Sigmoid colon (tissue), 4 donors: ENCODE results near the gene CAPN13.

Experiments
- CTCF ChIP-seq, 4 experiments: fragments of 450-650 bp in 3 of 4; fragments of 200-600 bp in 1 of 4; IDR thresholded peaks; one replicate each; pipeline ENCODE4 v1.5.1; 2016 to 2019; ENCODE audit warnings: antibody characterized with exemption in 4 of 4, mild to moderate bottlenecking in 3 of 4, moderate library complexity in 2 of 4
- EP300 ChIP-seq, 4 donors: sonication (generic); formaldehyde crosslinking; IDR thresholded peaks; one replicate each; pipeline ENCODE4 v1.6.1; 2017; ENCODE audit warnings: antibody characterized with exemption in 4 of 4
- POLR2A ChIP-seq, 2 donors: fragments of 450-650 bp; IDR thresholded peaks; one replicate each; pipeline ENCODE4 v1.6.1; 2016; ENCODE audit warnings: antibody characterized with exemption in 2 of 2, mild to moderate bottlenecking in 2 of 2, moderate library complexity in 2 of 2
- POLR2AphosphoS5 ChIP-seq, 4 donors: sonication (generic); formaldehyde crosslinking; IDR thresholded peaks; one replicate each; pipeline ENCODE4 v1.6.1; 2017; ENCODE audit warnings: antibody characterized with exemption in 4 of 4

- no peak for TF ChIP-seq CTCF (IDR thresholded peaks at IDR 0.05)
- no peak for TF ChIP-seq POLR2A (IDR thresholded peaks at IDR 0.05)
- TF ChIP-seq EP300 (IDR thresholded peaks at IDR 0.05) = no peak
- TF ChIP-seq POLR2AphosphoS5 (IDR thresholded peaks at IDR 0.05) = no peak
These were observed 85.3 kb downstream of the CAPN13 start for GRCh38 chr2:30721668-30722647.
